HFF-Myc (cell line): ENCODE data around the gene SLC46A2.

Source experiments
- DNase-seq: peaks from one replicate; pipeline ENCODE4 v3.0.0-alpha.2; 2011; ENCODE audit warnings: low read depth; ENCODE audit errors: extremely low read depth
- H3K4me3 ChIP-seq: replicated peaks from 2 replicates; pipeline ENCODE4 v1.5.1; 2011; ENCODE audit warnings: low read depth, mild to moderate bottlenecking, control low read depth, low read length
- TF ChIP-seq, protein P1 (sequence below): IDR thresholded peaks from 2 replicates; pipeline ENCODE4 v1.5.1; 2012; ENCODE audit warnings: mild to moderate bottlenecking, low read depth, low read length, control low read depth; ENCODE audit errors: missing control alignments

Gene SLC46A2

DNA sequence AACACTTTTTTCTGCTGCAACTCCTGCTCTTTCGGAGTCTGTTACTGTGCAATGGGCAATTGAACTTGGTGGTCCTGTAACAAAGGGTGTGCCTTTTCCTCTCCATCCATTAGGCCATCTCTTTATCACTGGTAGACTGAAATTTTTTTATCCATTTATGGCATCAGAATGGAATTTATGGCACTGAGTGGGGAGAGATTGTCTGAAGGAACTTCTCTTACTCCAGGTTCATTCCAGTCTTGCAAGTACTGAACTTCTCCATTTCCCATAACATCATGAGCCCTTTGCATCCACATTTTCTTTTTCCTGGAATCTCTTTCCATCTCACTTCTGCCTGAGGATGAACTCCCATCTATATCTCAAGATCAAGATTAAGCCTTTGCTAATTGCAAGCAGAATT, 10.0 kb downstream of the SLC46A2 start:
- TF ChIP-seq, protein P1, sequence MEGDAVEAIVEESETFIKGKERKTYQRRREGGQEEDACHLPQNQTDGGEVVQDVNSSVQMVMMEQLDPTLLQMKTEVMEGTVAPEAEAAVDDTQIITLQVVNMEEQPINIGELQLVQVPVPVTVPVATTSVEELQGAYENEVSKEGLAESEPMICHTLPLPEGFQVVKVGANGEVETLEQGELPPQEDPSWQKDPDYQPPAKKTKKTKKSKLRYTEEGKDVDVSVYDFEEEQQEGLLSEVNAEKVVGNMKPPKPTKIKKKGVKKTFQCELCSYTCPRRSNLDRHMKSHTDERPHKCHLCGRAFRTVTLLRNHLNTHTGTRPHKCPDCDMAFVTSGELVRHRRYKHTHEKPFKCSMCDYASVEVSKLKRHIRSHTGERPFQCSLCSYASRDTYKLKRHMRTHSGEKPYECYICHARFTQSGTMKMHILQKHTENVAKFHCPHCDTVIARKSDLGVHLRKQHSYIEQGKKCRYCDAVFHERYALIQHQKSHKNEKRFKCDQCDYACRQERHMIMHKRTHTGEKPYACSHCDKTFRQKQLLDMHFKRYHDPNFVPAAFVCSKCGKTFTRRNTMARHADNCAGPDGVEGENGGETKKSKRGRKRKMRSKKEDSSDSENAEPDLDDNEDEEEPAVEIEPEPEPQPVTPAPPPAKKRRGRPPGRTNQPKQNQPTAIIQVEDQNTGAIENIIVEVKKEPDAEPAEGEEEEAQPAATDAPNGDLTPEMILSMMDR, result no peak
- no peak for DNase-seq
- H3K4me3 ChIP-seq, result no peak overlapping the region

DNA sequence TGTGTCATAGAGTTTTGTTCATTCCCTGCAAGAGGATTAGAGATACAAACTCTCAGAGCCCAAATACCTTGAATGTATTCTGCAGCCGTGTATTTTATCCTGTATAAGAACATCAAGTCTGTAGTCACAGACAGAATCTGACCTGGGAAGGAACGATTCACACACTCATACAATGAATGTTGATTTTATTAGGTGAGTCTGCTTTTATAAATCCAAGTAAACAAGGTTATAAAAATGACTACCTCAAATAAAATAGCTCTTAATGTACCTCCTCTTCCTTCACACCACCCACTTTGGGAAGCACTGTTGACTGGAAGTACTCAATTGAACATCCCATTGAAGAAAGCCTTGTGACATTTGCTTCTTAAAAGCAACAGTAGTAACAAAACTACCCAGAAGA, 11.9 kb downstream of the SLC46A2 start:
- no peak for DNase-seq

DNA sequence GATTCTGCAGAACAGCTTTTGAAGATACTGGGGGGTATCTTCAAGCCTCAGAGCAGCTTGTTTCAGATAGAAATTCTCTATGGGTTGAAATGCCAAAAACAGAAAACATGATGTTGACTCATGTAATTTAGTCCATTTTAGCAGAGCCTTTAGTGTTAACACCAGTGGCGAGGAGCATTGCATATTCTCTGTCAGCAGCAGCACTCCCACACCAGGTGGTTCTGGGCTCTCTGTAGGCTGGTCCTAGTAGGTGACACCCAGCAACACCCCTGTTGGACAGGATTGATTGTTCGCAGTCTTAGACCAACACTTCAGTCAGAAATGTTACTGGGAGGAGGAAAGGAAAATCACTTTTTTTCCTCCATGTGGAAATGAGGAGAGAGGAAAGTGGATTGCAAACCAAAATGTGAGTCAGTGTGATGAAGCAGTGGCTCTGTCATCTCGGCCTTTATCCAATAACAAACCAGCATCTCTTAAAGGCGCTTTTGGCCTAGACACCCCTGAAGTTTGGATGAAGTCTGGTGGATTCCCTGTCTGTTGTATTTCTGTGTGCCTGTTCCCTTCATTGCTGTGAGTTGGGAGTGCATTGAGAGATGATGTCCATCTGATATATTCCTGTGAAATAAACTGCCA, 16.8 kb downstream of the SLC46A2 start:
- DNase-seq, result no peak
- H3K4me3 ChIP-seq, result no peak overlapping the region
- TF ChIP-seq, protein P1, result no peak

More for the DNA sequence above, 11.9 kb downstream of the SLC46A2 start:
- H3K4me3 ChIP-seq, result no peak overlapping the region
- TF ChIP-seq, protein P1, result no peak

DNA sequence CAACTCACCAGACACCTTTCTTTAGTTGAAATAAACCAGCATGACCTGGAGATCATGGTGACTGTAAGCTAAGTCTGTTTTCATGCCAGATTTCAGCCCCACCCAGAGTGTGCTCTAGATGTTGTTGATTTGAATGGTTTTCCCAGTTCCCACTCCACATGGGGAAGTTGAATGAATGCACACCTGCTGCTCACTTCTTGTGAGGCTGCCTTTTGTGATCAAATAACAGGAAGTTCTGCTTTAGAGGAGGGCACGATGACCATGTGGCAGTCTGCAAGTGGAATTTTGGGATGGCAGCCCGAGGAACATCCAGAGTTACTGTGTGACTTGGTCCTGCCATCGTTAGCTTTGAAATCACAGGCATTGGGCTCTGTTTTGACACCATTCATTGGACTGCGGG, 18.7 kb downstream of the SLC46A2 start:
- TF ChIP-seq, protein P1, result no peak
- no peak overlapping the region for H3K4me3 ChIP-seq
- no peak for DNase-seq

DNA sequence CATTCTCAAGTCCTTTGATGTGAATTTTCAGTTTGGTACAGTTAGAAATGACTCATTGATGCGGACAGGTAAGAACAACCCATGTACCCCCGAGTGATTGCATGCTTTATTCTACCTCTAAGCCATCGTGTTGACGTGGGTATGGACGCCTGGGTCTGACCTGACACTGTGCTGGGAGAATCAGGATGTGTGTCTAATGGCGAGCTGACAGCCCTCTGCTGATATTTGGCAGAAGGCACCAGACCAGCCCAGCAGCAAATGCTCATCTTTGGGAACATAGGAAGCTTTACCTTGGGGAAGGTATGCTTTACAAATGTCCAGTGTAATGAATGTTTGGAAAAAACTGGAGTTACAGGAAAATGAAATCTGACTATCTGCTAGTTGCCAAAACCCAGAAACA, 20.1 kb downstream of the SLC46A2 start:
- TF ChIP-seq, protein P1, result no peak
- H3K4me3 ChIP-seq, result no peak overlapping the region
- no peak for DNase-seq

DNA sequence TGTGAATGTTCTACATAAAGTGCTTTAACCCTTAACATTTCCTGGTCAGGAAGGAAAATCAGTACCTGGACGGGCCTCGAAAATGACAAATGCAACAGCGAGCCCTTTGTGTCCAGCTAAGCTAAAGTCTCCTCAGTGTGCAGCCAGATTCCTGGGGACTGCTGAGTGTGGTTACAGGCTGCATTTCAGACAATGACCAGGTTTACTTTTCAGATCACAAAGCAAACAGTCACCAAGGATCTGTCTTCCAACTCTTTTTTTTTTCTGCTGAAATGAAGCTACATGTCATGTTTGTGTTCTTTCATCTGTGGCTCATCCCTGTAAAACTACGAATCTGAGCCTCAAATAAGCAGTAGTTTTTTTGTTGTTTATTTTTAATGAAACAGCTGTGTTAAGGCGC, 20.8 kb downstream of the SLC46A2 start:
- TF ChIP-seq, protein P1, result no peak
- DNase-seq, result no peak
- H3K4me3 ChIP-seq, result no peak overlapping the region

DNA sequence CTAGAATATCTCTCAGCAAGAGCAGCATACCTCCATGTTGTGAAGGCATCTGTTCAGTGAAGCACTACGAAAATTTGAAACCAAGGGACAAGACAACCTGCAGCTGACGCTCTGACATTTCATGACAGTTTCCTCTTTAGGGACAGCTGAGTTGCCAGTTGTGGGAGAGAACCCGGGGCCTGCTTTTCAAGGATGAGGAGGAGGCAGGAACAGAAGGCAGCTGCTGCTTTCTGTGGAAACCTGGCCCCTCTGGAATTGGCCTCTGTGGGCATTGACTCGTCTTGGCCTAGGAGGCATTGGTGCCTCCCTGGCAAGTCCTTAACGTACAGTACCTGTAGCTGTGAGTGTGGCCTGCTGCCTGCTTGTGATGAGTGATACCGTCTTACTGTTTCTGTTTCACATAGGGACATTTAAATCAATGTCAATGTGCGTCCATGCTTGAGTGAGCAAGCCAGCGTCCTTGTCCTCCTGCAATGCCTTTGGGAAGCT, 21.6 kb downstream of the SLC46A2 start:
- TF ChIP-seq, protein P1, result no peak
- H3K4me3 ChIP-seq, result no peak overlapping the region
- no peak for DNase-seq
